PFSK-1 (cell line): ENCODE measurements around the gene HK3.

Experiments
- FOXP2 ChIP-seq: optimal IDR thresholded peaks from 2 replicates; pipeline ENCODE3; 2011; ENCODE audit warnings: borderline replicate concordance, control low read depth, inconsistent platforms; ENCODE audit not compliant: insufficient read depth; ENCODE audit errors: extremely low read length, extremely low read depth
- POLR2AphosphoS5 ChIP-seq: IDR thresholded peaks from 2 replicates; pipeline ENCODE4 v1.6.1; 2012; ENCODE audit warnings: low read depth, mild to moderate bottlenecking, control low read depth, low read length, moderate library complexity
- REST ChIP-seq, 2 experiments: IDR thresholded peaks; 2 replicates each; pipeline versions ENCODE4 v1.6.1 to v1.8.0; 2011 to 2012; ENCODE audit warnings: low read depth in 2 of 2, low read length in 2 of 2, control low read depth in 1 of 2, inconsistent platforms in 1 of 2, mild to moderate bottlenecking in 1 of 2, moderate library complexity in 1 of 2; ENCODE audit not compliant: insufficient read depth in 1 of 2
- SIN3A ChIP-seq: IDR thresholded peaks from 2 replicates; pipeline ENCODE4 v1.6.1; 2012; ENCODE audit warnings: mild to moderate bottlenecking, low read length, moderate library complexity, borderline replicate concordance; ENCODE audit not compliant: insufficient read depth
- TAF1 ChIP-seq: IDR thresholded peaks from 2 replicates; pipeline ENCODE4 v1.6.1; 2012; ENCODE audit warnings: low read length, control low read depth, borderline replicate concordance; ENCODE audit not compliant: insufficient read depth

The HK3 gene

GRCh38 chr5:176884571-176884890, 14.6 kb downstream of the HK3 start:
- TF ChIP-seq FOXP2 (no peak), TAF1 (no peak), REST (IDR thresholded peaks at IDR 0.05; ENCODE audit: insufficient read depth in 1 of 2, low read depth in 2 of 2, low read length in 2 of 2) (no peak), SIN3A (no peak), POLR2AphosphoS5 (no peak)

GRCh38 chr5:176883700-176884570, 15.2 kb downstream of the HK3 start:
- no peak for TF ChIP-seq POLR2AphosphoS5
- TF ChIP-seq TAF1: no peak
- no peak for TF ChIP-seq REST (IDR thresholded peaks at IDR 0.05; ENCODE audit: insufficient read depth in 1 of 2, low read depth in 2 of 2, low read length in 2 of 2)
- TF ChIP-seq SIN3A: no peak
- TF ChIP-seq FOXP2: no peak

- TF ChIP-seq POLR2AphosphoS5 (no peak), TAF1 (no peak), FOXP2 (no peak), REST (IDR thresholded peaks at IDR 0.05; ENCODE audit: insufficient read depth in 1 of 2, low read depth in 2 of 2, low read length in 2 of 2) (no peak), SIN3A (no peak)
These were observed 16.6 kb downstream of the HK3 start for GRCh38 chr5:176882567-176882903.

GRCh38 chr5:176881816-176882566, 17.2 kb downstream of the HK3 start:
- TF ChIP-seq SIN3A (no peak), POLR2AphosphoS5 (no peak), TAF1 (no peak), REST (IDR thresholded peaks at IDR 0.05; ENCODE audit: insufficient read depth in 1 of 2, low read depth in 2 of 2, low read length in 2 of 2) (no peak), FOXP2 (no peak)
